WTC11 (cell line): ENCODE data around the gene EIF5.

Experiments used
- CBFB ChIP-seq: sonication (generic); formaldehyde crosslinking; IDR thresholded peaks from 2 replicates; pipeline ENCODE4 v1.8.1; 2022; ENCODE audit warnings: mild to moderate bottlenecking, low read depth, missing genetic modification reagents
- ETV6 ChIP-seq: sonication (generic); formaldehyde crosslinking; IDR thresholded peaks from 2 replicates; pipeline ENCODE4 v1.8.1; 2022; ENCODE audit warnings: mild to moderate bottlenecking, missing genetic modification reagents
- JAZF1 ChIP-seq: fragments of 250-450 bp; sonication (Bioruptor Pico); IDR thresholded peaks from 2 replicates; pipeline ENCODE4 v1.9.0; 2021; ENCODE audit warnings: moderate library complexity, mild to moderate bottlenecking, inconsistent platforms
- RORB ChIP-seq: fragments of 250-450 bp; sonication (Bioruptor Pico); IDR thresholded peaks from 2 replicates; pipeline ENCODE4 v1.9.0; 2021; ENCODE audit warnings: mild to moderate bottlenecking
- SP1 ChIP-seq: sonication (generic); formaldehyde crosslinking; conservative IDR thresholded peaks from 2 replicates; pipeline ENCODE4 v1.8.1; 2022; ENCODE audit warnings: missing genetic modification reagents
- TP53 ChIP-seq: sonication (generic); formaldehyde crosslinking; IDR thresholded peaks from 2 replicates; pipeline ENCODE4 v1.8.1; 2023; ENCODE audit warnings: mild to moderate bottlenecking, missing genetic modification reagents
- ZNF416 ChIP-seq: fragments of 250-450 bp; sonication (Bioruptor Pico); IDR thresholded peaks from 2 replicates; pipeline ENCODE4 v1.9.0; 2021; ENCODE audit warnings: mild to moderate bottlenecking, inconsistent platforms
- ZNF671 ChIP-seq: fragments of 250-450 bp; sonication (Bioruptor Pico); IDR thresholded peaks from 2 replicates; pipeline ENCODE4 v1.8.0; 2021; ENCODE audit warnings: mild to moderate bottlenecking
- TF ChIP-seq, protein P1 (sequence below): sonication (generic); formaldehyde crosslinking; IDR thresholded peaks from 2 replicates; pipeline ENCODE4 v1.8.1; 2023; ENCODE audit warnings: mild to moderate bottlenecking, moderate library complexity, missing genetic modification reagents
- TF ChIP-seq, protein P2 (sequence below): fragments of 200-600 bp; IDR thresholded peaks from 2 replicates; pipeline ENCODE4 v1.8.0; 2022; ENCODE audit warnings: antibody characterized with exemption
- TF ChIP-seq, protein P3 (sequence below): sonication (generic); formaldehyde crosslinking; IDR thresholded peaks from 2 replicates; pipeline ENCODE4 v1.8.1; 2022; ENCODE audit warnings: mild to moderate bottlenecking, moderate library complexity, missing genetic modification reagents
- TF ChIP-seq, protein P4 (sequence below): sonication (generic); formaldehyde crosslinking; conservative IDR thresholded peaks from 2 replicates; pipeline ENCODE4 v1.8.1; 2022; ENCODE audit warnings: mild to moderate bottlenecking, missing genetic modification reagents

GRCh38 chr14:103318750-103319419 is 15.2 kb upstream of the EIF5 start:
- TF ChIP-seq, protein P1, sequence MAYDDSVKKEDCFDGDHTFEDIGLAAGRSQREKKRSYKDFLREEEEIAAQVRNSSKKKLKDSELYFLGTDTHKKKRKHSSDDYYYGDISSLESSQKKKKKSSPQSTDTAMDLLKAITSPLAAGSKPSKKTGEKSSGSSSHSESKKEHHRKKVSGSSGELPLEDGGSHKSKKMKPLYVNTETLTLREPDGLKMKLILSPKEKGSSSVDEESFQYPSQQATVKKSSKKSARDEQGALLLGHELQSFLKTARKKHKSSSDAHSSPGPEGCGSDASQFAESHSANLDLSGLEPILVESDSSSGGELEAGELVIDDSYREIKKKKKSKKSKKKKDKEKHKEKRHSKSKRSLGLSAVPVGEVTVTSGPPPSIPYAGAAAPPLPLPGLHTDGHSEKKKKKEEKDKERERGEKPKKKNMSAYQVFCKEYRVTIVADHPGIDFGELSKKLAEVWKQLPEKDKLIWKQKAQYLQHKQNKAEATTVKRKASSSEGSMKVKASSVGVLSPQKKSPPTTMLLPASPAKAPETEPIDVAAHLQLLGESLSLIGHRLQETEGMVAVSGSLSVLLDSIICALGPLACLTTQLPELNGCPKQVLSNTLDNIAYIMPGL, result no peak
- TF ChIP-seq JAZF1 (CRISPR knock-in tag) (no peak), ETV6 (no peak), ZNF416 (CRISPR knock-in tag) (no peak), ZNF671 (CRISPR knock-in tag) (no peak), TP53 (CRISPR knock-in tag) (no peak), RORB (CRISPR knock-in tag) (no peak), SP1 (CRISPR knock-in tag) (no peak), CBFB (no peak)
- TF ChIP-seq, protein P2, sequence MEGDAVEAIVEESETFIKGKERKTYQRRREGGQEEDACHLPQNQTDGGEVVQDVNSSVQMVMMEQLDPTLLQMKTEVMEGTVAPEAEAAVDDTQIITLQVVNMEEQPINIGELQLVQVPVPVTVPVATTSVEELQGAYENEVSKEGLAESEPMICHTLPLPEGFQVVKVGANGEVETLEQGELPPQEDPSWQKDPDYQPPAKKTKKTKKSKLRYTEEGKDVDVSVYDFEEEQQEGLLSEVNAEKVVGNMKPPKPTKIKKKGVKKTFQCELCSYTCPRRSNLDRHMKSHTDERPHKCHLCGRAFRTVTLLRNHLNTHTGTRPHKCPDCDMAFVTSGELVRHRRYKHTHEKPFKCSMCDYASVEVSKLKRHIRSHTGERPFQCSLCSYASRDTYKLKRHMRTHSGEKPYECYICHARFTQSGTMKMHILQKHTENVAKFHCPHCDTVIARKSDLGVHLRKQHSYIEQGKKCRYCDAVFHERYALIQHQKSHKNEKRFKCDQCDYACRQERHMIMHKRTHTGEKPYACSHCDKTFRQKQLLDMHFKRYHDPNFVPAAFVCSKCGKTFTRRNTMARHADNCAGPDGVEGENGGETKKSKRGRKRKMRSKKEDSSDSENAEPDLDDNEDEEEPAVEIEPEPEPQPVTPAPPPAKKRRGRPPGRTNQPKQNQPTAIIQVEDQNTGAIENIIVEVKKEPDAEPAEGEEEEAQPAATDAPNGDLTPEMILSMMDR, result no peak
- TF ChIP-seq, protein P3, sequence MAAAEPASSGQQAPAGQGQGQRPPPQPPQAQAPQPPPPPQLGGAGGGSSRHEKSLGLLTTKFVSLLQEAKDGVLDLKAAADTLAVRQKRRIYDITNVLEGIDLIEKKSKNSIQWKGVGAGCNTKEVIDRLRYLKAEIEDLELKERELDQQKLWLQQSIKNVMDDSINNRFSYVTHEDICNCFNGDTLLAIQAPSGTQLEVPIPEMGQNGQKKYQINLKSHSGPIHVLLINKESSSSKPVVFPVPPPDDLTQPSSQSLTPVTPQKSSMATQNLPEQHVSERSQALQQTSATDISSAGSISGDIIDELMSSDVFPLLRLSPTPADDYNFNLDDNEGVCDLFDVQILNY (CRISPR knock-in tag), result no peak
- TF ChIP-seq, protein P4, sequence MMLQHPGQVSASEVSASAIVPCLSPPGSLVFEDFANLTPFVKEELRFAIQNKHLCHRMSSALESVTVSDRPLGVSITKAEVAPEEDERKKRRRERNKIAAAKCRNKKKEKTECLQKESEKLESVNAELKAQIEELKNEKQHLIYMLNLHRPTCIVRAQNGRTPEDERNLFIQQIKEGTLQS, result no peak
